EL (cell line): ENCODE results near the gene IFNA1.
"Not testable (repeated sequence)": the region's sequence is repeated elsewhere in the genome, so short reads cannot be mapped to it uniquely, and the experiment has no call there.

Source experiments
- DNase-seq: peaks from one replicate; pipeline ENCODE4 v3.0.0-alpha.2; 2016

The IFNA1 gene

DNA sequence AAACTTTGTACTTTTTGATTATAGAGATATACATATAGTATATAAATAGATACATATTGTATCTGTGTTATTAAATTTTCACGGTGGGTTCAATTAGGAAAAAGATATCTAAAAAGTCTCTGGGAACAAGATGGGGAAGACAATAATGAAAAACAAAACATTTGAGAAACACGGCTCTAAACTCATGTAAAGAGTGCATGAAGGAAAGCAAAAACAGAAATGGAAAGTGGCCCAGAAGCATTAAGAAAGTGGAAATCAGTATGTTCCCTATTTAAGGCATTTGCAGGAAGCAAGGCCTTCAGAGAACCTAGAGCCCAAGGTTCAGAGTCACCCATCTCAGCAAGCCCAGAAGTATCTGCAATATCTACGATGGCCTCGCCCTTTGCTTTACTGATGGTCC is at the start of gene IFNA1:
Gene IFNA1, plus strand, starts transcription at position 301 of the 400 bp plus-strand sequence. Its CDS starts 69 bp downstream, at position 370.
- DNase-seq, result no peak

DNA sequence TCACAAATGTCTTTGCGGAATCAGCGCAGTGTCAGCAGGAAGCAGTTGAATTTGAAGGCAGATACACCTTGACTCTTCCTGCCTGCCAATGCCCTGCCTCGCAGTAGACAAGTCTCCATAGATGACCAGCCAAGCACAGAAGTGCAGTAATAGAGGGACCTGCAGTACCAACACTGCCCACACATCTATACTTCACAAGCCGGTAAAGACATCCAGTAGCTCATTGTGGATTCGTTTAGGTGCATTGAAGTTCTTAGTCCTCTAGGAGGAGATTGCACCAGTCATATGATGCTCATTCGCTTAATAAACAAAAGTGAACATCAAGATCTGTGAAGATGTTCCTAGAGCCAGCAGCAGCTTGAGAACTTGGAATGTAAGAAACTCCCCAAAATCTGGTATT is 48.0 kb upstream of the IFNA1 start:
- DNase-seq, result peak; percentile 13

DNA sequence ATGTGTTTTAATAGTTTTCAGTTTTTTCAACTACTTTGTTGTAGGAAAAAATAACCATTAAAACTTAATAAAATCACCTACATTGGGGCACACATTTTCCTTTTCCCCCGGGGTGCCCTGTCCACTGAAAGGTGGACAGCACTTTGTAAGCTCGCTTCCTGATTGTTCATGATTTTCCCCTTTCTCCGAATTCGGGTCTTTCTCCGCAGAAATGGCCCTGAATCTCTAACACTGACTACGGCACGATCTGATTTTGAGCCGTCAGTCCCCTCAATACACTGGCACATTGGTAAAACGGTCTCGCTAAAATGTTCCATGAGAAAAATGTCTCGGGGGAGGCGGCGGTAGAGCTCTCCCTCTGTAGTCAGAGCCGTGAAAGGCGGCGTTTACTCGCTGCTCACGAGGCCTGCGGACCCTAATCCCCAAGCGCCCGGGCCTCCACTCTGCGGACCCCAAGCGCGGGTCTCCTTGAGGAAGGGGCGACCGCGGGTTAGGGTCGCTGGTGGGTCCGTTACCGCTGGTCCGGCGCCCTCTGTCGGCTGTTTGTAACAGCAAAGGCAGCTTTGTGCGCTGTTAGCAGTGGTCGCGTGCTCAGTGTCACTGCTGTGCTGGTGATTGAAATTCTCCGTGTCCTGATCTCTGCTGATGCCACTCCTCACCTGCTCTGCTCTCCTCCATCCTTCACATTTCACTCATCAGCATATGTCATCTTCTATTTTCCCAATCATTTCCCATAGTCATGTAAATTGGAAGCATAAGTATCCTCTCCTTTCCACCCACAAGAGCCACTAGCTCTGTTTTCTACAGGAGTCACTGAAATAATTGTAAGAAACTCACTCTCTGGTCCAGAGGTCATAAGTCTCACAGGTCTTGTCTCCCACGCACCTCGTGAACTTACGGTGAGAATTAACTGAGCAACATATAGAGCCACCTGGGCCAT is 44.2 kb upstream of the IFNA1 start:
- peak; percentile 27 for DNase-seq

- no peak for DNase-seq
Measured at GRCh38 chr9:21398955-21399489, 41.2 kb upstream of the IFNA1 start.

GRCh38 chr9:21399956-21400355 is 40.3 kb upstream of the IFNA1 start:
- no peak for DNase-seq

- DNase-seq, result peak; percentile 13
Measured at GRCh38 chr9:21402386-21403251, 37.6 kb upstream of the IFNA1 start.

- DNase-seq, result no peak
Measured at GRCh38 chr9:21404146-21404545, 36.1 kb upstream of the IFNA1 start.

DNA sequence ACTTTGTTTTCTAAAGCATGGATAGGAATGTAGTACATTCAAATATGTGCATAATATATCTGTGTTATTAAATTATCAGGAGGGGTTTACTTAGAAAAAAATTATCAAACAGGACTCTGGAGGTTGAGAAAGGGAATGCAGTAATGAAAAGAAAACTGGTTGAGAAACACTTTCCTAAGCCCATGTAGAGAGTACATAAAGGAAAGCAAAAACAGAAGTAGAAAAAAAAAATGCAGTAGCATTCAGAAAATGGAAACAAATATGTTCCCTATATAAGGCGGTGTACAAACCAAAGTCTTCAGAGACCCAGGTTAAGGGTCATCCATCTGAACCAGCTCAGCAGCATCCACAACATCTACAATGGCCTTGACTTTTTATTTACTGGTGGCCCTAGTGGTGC is 31.4 kb upstream of the IFNA1 start, which contains the start of gene IFNA8:
Gene IFNA8, plus strand, starts transcription at position 301 of the 400 bp plus-strand sequence. Its CDS starts 60 bp downstream, at position 361.
- DNase-seq, result no peak

- no peak for DNase-seq
Measured at GRCh38 chr9:21412107-21412506, 28.1 kb upstream of the IFNA1 start.

DNA sequence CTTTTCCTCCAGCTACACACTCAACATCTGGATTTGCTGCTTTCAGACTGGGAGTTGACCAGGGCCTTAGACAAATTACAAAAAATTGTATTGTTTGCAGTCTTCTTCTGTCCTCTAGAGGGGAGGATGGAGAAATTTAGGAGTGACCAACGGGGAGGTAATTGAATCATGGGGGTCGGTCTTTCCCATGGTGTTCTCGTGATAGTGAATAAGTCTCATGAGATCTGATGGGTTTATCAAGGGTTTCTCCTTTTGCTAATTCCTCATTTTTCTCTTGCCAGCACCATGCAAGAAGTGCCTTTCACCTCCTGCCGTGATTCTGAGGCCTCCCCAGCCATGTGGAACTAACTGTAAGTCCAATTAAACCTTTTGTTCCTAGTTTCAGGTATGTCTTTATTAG is 27.1 kb upstream of the IFNA1 start:
- no peak for DNase-seq

DNA sequence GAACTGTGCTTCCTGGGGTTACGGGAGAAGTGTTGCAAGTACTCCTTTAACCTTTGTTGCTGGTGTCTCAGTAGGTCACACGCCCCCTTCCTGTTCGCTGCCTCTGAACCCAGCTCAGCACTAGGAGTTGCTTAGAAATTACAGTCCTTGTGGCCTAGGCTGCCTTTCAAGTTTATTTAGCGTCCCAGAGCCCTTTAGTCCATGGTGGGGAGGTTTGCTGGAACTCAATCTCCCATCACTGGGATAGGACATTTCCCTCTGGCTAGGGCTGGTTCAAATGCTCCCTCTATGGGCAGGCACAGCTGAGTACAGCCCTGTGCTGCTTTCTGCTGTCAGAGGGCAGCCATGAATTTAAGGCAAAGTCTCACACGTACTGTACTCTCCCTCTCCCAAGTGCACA is 26.6 kb upstream of the IFNA1 start:
- no peak for DNase-seq

DNA sequence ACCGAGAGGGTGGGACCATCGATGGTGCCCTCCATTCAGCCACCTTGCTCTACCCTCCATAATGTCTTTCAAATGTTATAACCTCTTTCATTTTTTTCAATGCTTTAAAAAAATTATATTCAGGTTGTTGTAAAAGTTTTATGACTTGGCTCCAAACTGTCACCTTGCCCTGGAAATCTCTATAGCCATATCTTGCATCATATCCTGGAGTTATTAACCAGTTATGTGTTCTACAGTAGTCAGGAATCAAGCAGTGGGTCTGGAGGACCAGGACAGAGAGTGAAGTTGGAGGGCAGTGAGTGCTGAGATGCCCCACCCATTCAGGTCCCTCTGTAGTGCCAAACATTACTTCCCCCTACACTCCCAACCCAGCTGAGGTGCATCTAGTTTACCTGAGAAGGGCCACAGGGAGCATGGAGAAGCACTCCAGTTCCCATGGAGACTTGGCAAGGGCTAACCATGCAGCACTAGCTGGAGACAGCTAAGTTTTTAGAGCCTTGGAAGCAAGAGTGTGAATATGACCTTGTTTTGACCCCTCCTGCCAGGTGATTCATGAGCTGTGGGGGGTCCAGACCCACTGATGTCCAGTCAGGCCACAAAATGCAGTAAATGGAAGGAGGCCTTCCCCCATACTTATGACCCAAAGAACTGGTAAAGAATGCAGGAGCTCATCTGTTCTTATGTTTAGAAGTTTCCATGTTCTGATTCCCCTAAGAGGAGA is 25.9 kb upstream of the IFNA1 start:
- no peak for DNase-seq

DNA sequence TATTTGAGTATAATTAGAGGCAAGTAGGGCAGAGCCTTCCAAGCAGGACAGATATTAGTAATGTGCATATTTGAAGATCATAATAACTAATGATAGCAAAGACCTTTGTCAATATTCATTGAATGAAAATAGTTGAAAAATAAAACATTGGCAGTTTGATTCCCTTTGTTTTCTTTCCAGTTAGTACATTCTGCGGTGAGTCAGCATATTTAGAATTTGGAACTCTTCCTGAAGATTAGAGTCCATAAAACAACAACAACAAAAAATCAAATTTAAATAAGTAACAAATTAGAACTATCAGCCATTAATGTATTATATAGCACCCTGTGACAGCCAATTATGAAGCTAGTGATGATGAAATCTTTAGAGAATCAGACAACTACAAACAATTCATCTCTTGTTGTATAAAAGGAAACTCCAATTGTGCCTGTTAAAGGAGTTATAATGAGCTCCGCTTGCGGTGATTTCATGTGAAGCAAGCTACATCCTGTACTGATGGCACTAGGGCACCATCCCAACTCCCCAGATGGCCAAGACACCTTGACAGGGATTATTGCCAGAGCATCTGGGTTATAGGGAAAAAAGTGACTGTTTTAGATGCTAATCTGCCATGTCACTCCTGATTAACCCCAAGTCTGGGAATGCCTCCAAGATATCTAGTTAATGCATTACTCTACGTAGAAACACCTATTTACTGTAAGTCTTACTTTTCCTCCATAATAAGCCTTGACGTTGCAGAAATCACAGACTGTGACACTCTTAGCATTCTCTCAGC is 24.6 kb upstream of the IFNA1 start:
- DNase-seq, result no peak

DNA sequence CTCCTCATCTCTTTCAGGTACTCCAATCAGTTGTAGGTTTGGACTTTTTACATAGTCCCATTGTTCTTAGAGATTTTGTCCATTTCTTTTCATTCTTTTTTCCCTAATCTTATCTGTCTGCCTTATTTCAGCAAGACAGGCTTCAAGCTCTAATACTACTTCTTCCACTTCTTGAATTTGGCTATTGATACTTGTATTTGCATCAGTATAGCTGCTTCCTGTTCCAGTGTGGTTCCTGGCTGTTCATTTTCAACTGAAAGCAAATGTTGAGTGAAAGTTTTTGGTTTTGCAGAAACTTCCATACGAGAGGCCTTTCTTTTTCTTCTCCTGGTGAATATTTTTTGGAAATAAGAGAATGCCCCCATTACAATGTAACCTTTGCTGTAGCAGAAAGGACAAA is 12.0 kb upstream of the IFNA1 start:
- no peak for DNase-seq

- no peak for DNase-seq
Measured at GRCh38 chr9:21429191-21429590, 11.0 kb upstream of the IFNA1 start.

- DNase-seq, result no peak
Measured at GRCh38 chr9:21432672-21433425, 7.4 kb upstream of the IFNA1 start.

DNA sequence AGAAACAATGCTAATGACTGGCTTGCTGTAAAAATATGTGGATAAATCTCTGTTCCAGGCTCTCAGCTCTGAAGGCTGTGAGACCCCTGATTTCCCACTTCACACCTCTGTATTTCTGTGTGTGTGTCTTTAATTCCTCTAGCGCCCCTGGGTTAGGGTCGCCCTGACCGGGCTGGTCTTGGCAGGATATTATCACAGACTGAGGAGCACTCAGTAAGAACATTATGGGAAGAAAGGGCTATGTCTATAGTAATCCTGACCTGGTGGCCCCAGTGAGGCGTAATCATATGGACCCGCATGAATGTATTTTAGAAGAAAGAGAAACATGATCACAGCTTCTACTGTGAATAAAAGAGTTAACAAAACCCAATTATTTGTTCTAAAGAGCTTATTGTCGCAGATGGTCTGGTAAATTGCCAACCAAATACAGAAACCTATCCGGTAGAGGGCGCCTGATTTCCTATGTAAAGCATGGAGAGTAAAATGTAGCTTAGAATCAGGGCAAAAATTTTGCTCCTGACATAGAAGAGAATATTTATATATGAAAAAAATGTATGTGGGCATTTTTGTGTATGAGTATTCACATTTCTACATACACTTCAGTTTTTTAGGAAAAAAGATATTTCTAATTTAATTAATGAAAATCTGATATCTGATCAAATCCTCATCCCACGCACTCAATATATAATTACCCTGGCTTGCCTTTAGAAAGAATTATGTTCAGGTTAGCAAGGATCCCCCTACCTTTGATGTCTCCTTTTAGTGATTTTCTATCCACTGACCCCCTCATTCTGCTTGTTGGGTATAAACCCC is 5.8 kb upstream of the IFNA1 start:
- peak; percentile 61 for DNase-seq

GRCh38 chr9:21435015-21435383 is 5.2 kb upstream of the IFNA1 start:
- not testable (repeated sequence) for DNase-seq

- no peak for DNase-seq
Measured at GRCh38 chr9:21443849-21444625, 3.8 kb downstream of the IFNA1 start.
